Mesenchymal stem cell (in vitro differentiated cells and primary cell): Measurements from ENCODE around the gene ATP6V0D1.

Experiments
- DNase-seq: peaks from one replicate; pipeline ENCODE4 v3.0.0-alpha.2; 2013
- H2AFZ ChIP-seq: one replicate; pipeline ENCODE4 v1.6.1; 2013; ENCODE audit warnings: low read depth, mild to moderate bottlenecking, control low read depth, inconsistent platforms, low read length, moderate library complexity
- H2AK5ac ChIP-seq: 2 replicates; pipeline ENCODE4 v1.6.1; 2013; ENCODE audit warnings: low read length, moderate library complexity, mild to moderate bottlenecking, inconsistent platforms; ENCODE audit not compliant: severe bottlenecking
- H2BK120ac ChIP-seq: one replicate; pipeline ENCODE4 v1.6.1; 2013; ENCODE audit warnings: low read depth, mild to moderate bottlenecking, inconsistent platforms, low read length, moderate library complexity
- H2BK12ac ChIP-seq, 2 experiments: one replicate each; pipeline ENCODE4 v1.6.1; 2013; ENCODE audit warnings: inconsistent platforms in 2 of 2, low read length in 2 of 2, mild to moderate bottlenecking in 2 of 2, moderate library complexity in 2 of 2, control low read depth in 1 of 2
- H2BK15ac ChIP-seq: one replicate; pipeline ENCODE4 v1.6.1; 2013; ENCODE audit warnings: mild to moderate bottlenecking, low read depth, inconsistent platforms; ENCODE audit not compliant: poor library complexity, severe bottlenecking
- H2BK5ac ChIP-seq: 2 replicates; pipeline ENCODE4 v1.6.1; 2013; ENCODE audit warnings: low read depth, mild to moderate bottlenecking, low read length, control low read depth, inconsistent platforms; ENCODE audit not compliant: poor library complexity, severe bottlenecking
- H3K14ac ChIP-seq, 2 experiments: one replicate each; pipeline ENCODE4 v1.6.1; 2013; ENCODE audit warnings: inconsistent platforms in 2 of 2, low read length in 2 of 2, control low read depth in 1 of 2, mild to moderate bottlenecking in 1 of 2, moderate library complexity in 1 of 2
- H3K18ac ChIP-seq, 2 experiments: one replicate each; pipeline ENCODE4 v1.6.1; 2013; ENCODE audit warnings: inconsistent platforms in 2 of 2, low read length in 2 of 2, control low read depth in 1 of 2, low read depth in 1 of 2, mild to moderate bottlenecking in 1 of 2
- H3K23ac ChIP-seq, 2 experiments: one replicate each; pipeline ENCODE4 v1.6.1; 2013; ENCODE audit warnings: inconsistent platforms in 2 of 2, low read length in 2 of 2, mild to moderate bottlenecking in 2 of 2, moderate library complexity in 2 of 2, control low read depth in 1 of 2
- H3K27ac ChIP-seq: 2 replicates; pipeline ENCODE4 v1.5.1; 2013; ENCODE audit warnings: mild to moderate bottlenecking, moderate library complexity, low read length, control low read depth, inconsistent platforms; ENCODE audit not compliant: poor library complexity, severe bottlenecking
- H3K27me3 ChIP-seq, 2 experiments: 2 replicates each; pipeline versions ENCODE4 v1.6.1 to v1.7.0; 2013; ENCODE audit warnings: low read length in 2 of 2, mild to moderate bottlenecking in 2 of 2, moderate library complexity in 2 of 2, control low read depth in 1 of 2, inconsistent platforms in 1 of 2; ENCODE audit not compliant: control insufficient read depth in 1 of 2, insufficient read depth in 1 of 2
- H3K36me3 ChIP-seq, 2 experiments: 2 replicates each; pipeline versions ENCODE4 v1.6.1 to v1.7.0; 2013; ENCODE audit warnings: low read length in 2 of 2, control low read depth in 1 of 2, inconsistent platforms in 1 of 2, low read depth in 1 of 2, mild to moderate bottlenecking in 1 of 2; ENCODE audit not compliant: insufficient read depth in 2 of 2, control insufficient read depth in 1 of 2
- H3K4ac ChIP-seq, 2 experiments: one replicate each; pipeline ENCODE4 v1.6.1; 2013; ENCODE audit warnings: inconsistent platforms in 2 of 2, low read length in 2 of 2, mild to moderate bottlenecking in 2 of 2, moderate library complexity in 2 of 2, control low read depth in 1 of 2, low read depth in 1 of 2
- H3K4me1 ChIP-seq: 2 replicates; pipeline ENCODE4 v1.6.1; 2013; ENCODE audit warnings: low read depth, low read length, control low read depth; ENCODE audit not compliant: control insufficient read depth, insufficient read depth
- H3K4me2 ChIP-seq: 2 replicates; pipeline ENCODE4 v1.6.1; 2013; ENCODE audit warnings: low read length, mild to moderate bottlenecking, inconsistent platforms; ENCODE audit not compliant: poor library complexity, severe bottlenecking
- H3K4me3 ChIP-seq, 2 experiments: 2 replicates each; pipeline versions ENCODE4 v1.5.1 to v1.7.0; 2013; ENCODE audit warnings: low read length in 2 of 2, mild to moderate bottlenecking in 2 of 2, control low read depth in 1 of 2, low read depth in 1 of 2; ENCODE audit not compliant: insufficient read depth in 1 of 2
- H3K79me1 ChIP-seq: replicated peaks from 2 replicates; pipeline ENCODE4 v1.6.1; 2013; ENCODE audit warnings: mild to moderate bottlenecking, control low read depth, low read length, inconsistent platforms; ENCODE audit not compliant: poor library complexity, severe bottlenecking
- H3K9ac ChIP-seq: 2 replicates; pipeline ENCODE4 v1.7.0; 2013; ENCODE audit warnings: mild to moderate bottlenecking, low read length, moderate library complexity
- H3K9me3 ChIP-seq: 2 replicates; pipeline ENCODE4 v1.7.0; 2013; ENCODE audit warnings: mild to moderate bottlenecking, low read length; ENCODE audit not compliant: control insufficient read depth
- H4K8ac ChIP-seq: one replicate; pipeline ENCODE4 v1.6.1; 2013; ENCODE audit warnings: inconsistent platforms, mild to moderate bottlenecking, low read length, moderate library complexity
- H4K91ac ChIP-seq: one replicate; pipeline ENCODE4 v1.6.1; 2013; ENCODE audit warnings: mild to moderate bottlenecking, low read length, inconsistent platforms
- WGBS: methylation state at CpG from one replicate; pipeline ENCODE4 v1.1.7; 2013; ENCODE audit warnings: mixed read lengths; 5-methylcytosine and 5-hydroxymethylcytosine counted together

ATP6V0D1 gene

GRCh38 chr16:67399218-67399733 lies 81.7 kb downstream of the ATP6V0D1 start:
- Histone ChIP-seq H2BK15ac (no peak overlapping the region), H2BK5ac (no peak overlapping the region), H3K23ac (peak overlapping the region in 1 of 2 experiments; percentile 61), H3K9me3 (no peaks in the 10 kb centered on the region), H4K8ac (no peak overlapping the region), H3K4me3 (no peak overlapping the region), H3K4me1 (peaks cover 32% of the 10 kb centered on the region), H3K79me1 (no peaks in the 10 kb centered on the region), H2AFZ (no peak overlapping the region), H2AK5ac (no peak overlapping the region), H3K27ac (no peak overlapping the region), H3K27me3 (peaks cover 0 to 68% of the 10 kb centered on the region in 2 experiments), H4K91ac (no peak overlapping the region), H3K4me2 (no peak overlapping the region), H2BK12ac (peak overlapping the region in 1 of 2 experiments; percentile 49), H2BK120ac (no peak overlapping the region), H3K9ac (no peak overlapping the region), H3K18ac (peak overlapping the region in 1 of 2 experiments; percentile 28), H3K14ac (no peak overlapping the region), H3K36me3 (no peaks in the 10 kb centered on the region), H3K4ac (no peak overlapping the region)
- WGBS = 30% methylated on average over 42 of the region's 42 CpGs
- DNase-seq = peak; percentile 50

- H2BK15ac ChIP-seq = no peak overlapping the region
- no peak overlapping the region for H4K91ac ChIP-seq
- no peak overlapping the region for H2BK5ac ChIP-seq
- H3K27me3 ChIP-seq = peaks cover 0 to 74% of the 10 kb centered on the region in 2 experiments
- no peak overlapping the region for H3K4me3 ChIP-seq
- H2BK12ac ChIP-seq = no peak overlapping the region
- H3K18ac ChIP-seq = no peak overlapping the region
- H3K9ac ChIP-seq = no peak overlapping the region
- no peak overlapping the region for H3K4me2 ChIP-seq
- peaks cover 38% of the 10 kb centered on the region for H3K4me1 ChIP-seq
- no peak for DNase-seq
- no peak overlapping the region for H4K8ac ChIP-seq
- H2BK120ac ChIP-seq = no peak overlapping the region
- no peak overlapping the region for H3K4ac ChIP-seq
- no peak overlapping the region for H2AFZ ChIP-seq
- 97% methylated on average over 19 of the region's 19 CpGs for WGBS
- peak overlapping the region in 1 of 2 experiments; percentile 61 for H3K23ac ChIP-seq
- no peak overlapping the region for H2AK5ac ChIP-seq
- H3K79me1 ChIP-seq = no peaks in the 10 kb centered on the region
- no peak overlapping the region for H3K14ac ChIP-seq
- H3K27ac ChIP-seq = no peak overlapping the region
- no peaks in the 10 kb centered on the region for H3K9me3 ChIP-seq
- H3K36me3 ChIP-seq = no peaks in the 10 kb centered on the region
Observed at GRCh38 chr16:67398546-67399217, 82.3 kb downstream of the ATP6V0D1 start.

- Histone ChIP-seq H4K91ac (peak overlapping the region; percentile 5), H2BK15ac (no peak overlapping the region), H3K4me3 (no peak overlapping the region), H2BK120ac (no peak overlapping the region), H3K27ac (no peak overlapping the region), H2AK5ac (no peak overlapping the region), H3K27me3 (peaks cover 0 to 80% of the 10 kb centered on the region in 2 experiments), H4K8ac (no peak overlapping the region), H2AFZ (no peak overlapping the region), H3K14ac (peak overlapping the region in 1 of 2 experiments; percentile 28), H2BK5ac (no peak overlapping the region), H3K79me1 (no peaks in the 10 kb centered on the region), H3K23ac (no peak overlapping the region), H3K4me1 (peaks cover 45% of the 10 kb centered on the region), H2BK12ac (no peak overlapping the region), H3K18ac (no peak overlapping the region), H3K36me3 (no peaks in the 10 kb centered on the region), H3K4ac (no peak overlapping the region), H3K9ac (no peak overlapping the region), H3K9me3 (no peaks in the 10 kb centered on the region), H3K4me2 (no peak overlapping the region)
- 97% methylated on average over 22 of the region's 22 CpGs for WGBS
- no peak for DNase-seq
Observed at GRCh38 chr16:67397812-67398545, 83.0 kb downstream of the ATP6V0D1 start.
